HCT116 (cell line): ENCODE measurements around the gene BANF1.

Experiments
- CTCF ChIP-seq, 3 experiments: fragments of 200-600 bp in 1 of 3; sonication (generic) in 1 of 3; IDR thresholded peaks in 2 of 3; conservative IDR thresholded peaks in 1 of 3; 2 replicates each; pipeline ENCODE4 v1.5.1; 2012 to 2017; ENCODE audit warnings: low read depth in 2 of 3, low read length in 2 of 3, antibody characterized with exemption in 1 of 3, borderline replicate concordance in 1 of 3, control low read depth in 1 of 3, mild to moderate bottlenecking in 1 of 3, mixed read lengths in 1 of 3, mixed run types in 1 of 3, moderate library complexity in 1 of 3; ENCODE audit not compliant: insufficient read depth in 1 of 3
- EZH2phosphoT487 ChIP-seq: fragments of 200-600 bp; IDR thresholded peaks from 2 replicates; pipeline ENCODE4 v1.6.1; 2018; ENCODE audit warnings: antibody characterized with exemption, borderline replicate concordance
- MAX ChIP-seq: IDR thresholded peaks from 2 replicates; pipeline ENCODE4 v1.6.1; 2012
- SRF ChIP-seq: IDR thresholded peaks from 2 replicates; pipeline ENCODE4 v1.6.1; 2012; ENCODE audit warnings: low read depth

- TF ChIP-seq MAX (no peak), EZH2phosphoT487 (no peak), SRF (no peak), CTCF (IDR thresholded peaks at IDR 0.05 in 2 of 3, conservative IDR thresholded peaks at IDR 0.05 in 1 of 3; ENCODE audit: borderline replicate concordance in 1 of 3, insufficient read depth in 1 of 3, low read depth in 2 of 3, low read length in 2 of 3) (no peak)
Observed at GRCh38 chr11:65958774-65959420, 43.4 kb upstream of the BANF1 start.
